GM21390 (cell line): ENCODE measurements around the gene UVRAG.
"Not testable (repeated sequence)": the region's sequence is repeated elsewhere in the genome, so short reads cannot be mapped to it uniquely, and the experiment has no call there.

ENCODE experiments used
- ATAC-seq: cut with Tn5 transposase; IDR thresholded peaks from one replicate; pipeline ENCODE4 v1.9.1; 2021; ENCODE audit not compliant: unreplicated experiment

UVRAG gene

GRCh38 chr11:75873417-75874221, 58.6 kb downstream of the UVRAG start:
- peak; percentile 80 for ATAC-seq

- ATAC-seq, result no peak
These were observed 59.8 kb downstream of the UVRAG start for GRCh38 chr11:75874684-75875341.

- ATAC-seq, result not testable (repeated sequence)
These were observed 62.3 kb downstream of the UVRAG start for GRCh38 chr11:75877327-75877726.

- ATAC-seq, result not testable (repeated sequence)
These were observed 62.9 kb downstream of the UVRAG start for GRCh38 chr11:75877931-75878330.

GRCh38 chr11:75878933-75879332, 63.9 kb downstream of the UVRAG start:
- no peak for ATAC-seq

- ATAC-seq, result no peak
These were observed 64.7 kb downstream of the UVRAG start for GRCh38 chr11:75879737-75880136.

GRCh38 chr11:75880343-75880742, 65.3 kb downstream of the UVRAG start:
- ATAC-seq, result not testable (repeated sequence)

GRCh38 chr11:75884321-75884720, 69.3 kb downstream of the UVRAG start:
- ATAC-seq, result no peak

GRCh38 chr11:75888416-75888815, 73.4 kb downstream of the UVRAG start:
- no peak for ATAC-seq

GRCh38 chr11:75891947-75892739, 77.1 kb downstream of the UVRAG start:
- ATAC-seq, result no peak

- no peak for ATAC-seq
These were observed 78.2 kb downstream of the UVRAG start for GRCh38 chr11:75893251-75893650.

GRCh38 chr11:75894036-75894585, 79.1 kb downstream of the UVRAG start:
- no peak for ATAC-seq

- no peak for ATAC-seq
These were observed 81.9 kb downstream of the UVRAG start for GRCh38 chr11:75896843-75897419.

- no peak for ATAC-seq
These were observed 83.9 kb downstream of the UVRAG start for GRCh38 chr11:75898871-75899270.

- ATAC-seq, result no peak
These were observed 84.8 kb downstream of the UVRAG start for GRCh38 chr11:75899806-75900205.

GRCh38 chr11:75900848-75901247, 85.8 kb downstream of the UVRAG start:
- no peak for ATAC-seq

GRCh38 chr11:75902631-75903030, 87.6 kb downstream of the UVRAG start:
- ATAC-seq, result no peak

- ATAC-seq, result no peak
These were observed 88.3 kb downstream of the UVRAG start for GRCh38 chr11:75903276-75903675.

- no peak for ATAC-seq
These were observed 90.4 kb downstream of the UVRAG start for GRCh38 chr11:75905434-75905833.

GRCh38 chr11:75907906-75908527, 93.0 kb downstream of the UVRAG start:
- no peak for ATAC-seq
